Testis (tissue), 3 donors: Measurements from ENCODE around the gene SPAM1. TPM values are rescaled to one million over a fixed set of nuclear protein-coding genes. Genes with fewer than 3 reads are reported as not detected.

Experiments
- DNase-seq: peaks from one replicate; pipeline ENCODE4 v3.0.0-alpha.2; 2019
- H3K27ac ChIP-seq, 2 donors: fragments of 200-600 bp; sonication (generic); one replicate each; pipeline ENCODE4 v1.5.1; 2019
- H3K27me3 ChIP-seq: fragments of 200-600 bp; sonication (generic); one replicate; pipeline ENCODE4 v1.5.1; 2019
- H3K36me3 ChIP-seq: fragments of 200-600 bp; sonication (generic); one replicate; pipeline ENCODE4 v1.5.1; 2017; ENCODE audit warnings: low read depth; ENCODE audit errors: missing control alignments
- H3K4me1 ChIP-seq: fragments of 200-600 bp; sonication (generic); one replicate; pipeline ENCODE4 v1.5.1; 2019
- H3K4me3 ChIP-seq, 2 donors: fragments of 200-600 bp; sonication (generic); one replicate each; pipeline ENCODE4 v1.5.1; 2017 to 2019
- H3K9me3 ChIP-seq: fragments of 200-600 bp; sonication (generic); one replicate; pipeline ENCODE4 v1.5.1; 2017
- CTCF ChIP-seq, 3 experiments: fragments of 450-650 bp in 2 of 3; fragments of 200-600 bp in 1 of 3; sonication (generic) in 1 of 3; IDR thresholded peaks; one replicate each; pipeline ENCODE4 v1.5.1; 2016 to 2019; ENCODE audit warnings: antibody characterized with exemption in 3 of 3, mild to moderate bottlenecking in 2 of 3, moderate library complexity in 1 of 3
- POLR2A ChIP-seq: fragments of 450-650 bp; IDR thresholded peaks from one replicate; pipeline ENCODE4 v1.6.1; 2017; ENCODE audit warnings: antibody characterized with exemption, mild to moderate bottlenecking, moderate library complexity
- WGBS, 2 donors: methylation state at CpG; one replicate each; pipeline ENCODE4 v1.1.5; 2018; 5-methylcytosine and 5-hydroxymethylcytosine counted together
- intact Hi-C: fragments of 100-400 bp; cut with DNase I; formaldehyde crosslinking; loops from one replicate; pipeline ENCODE4 v1.15.1; 2023; ENCODE audit warnings: low total_unique reads
- polyA plus RNA-seq: library from polyadenylated mRNA; stranded (reverse); fragments of 350-450 nt; fragmentation: Illumina TruSeq; extraction: RNeasy Lipid Tissue Mini Kit (QIAGEN cat#74804); gene quantifications from one replicate; pipeline ENCODE4 v1.2.3, GENCODE V29; 2014; ENCODE audit warnings: low read depth, low replicate concordance; ENCODE audit not compliant: insufficient read depth
- total RNA-seq, 2 donors: library from RNA; depleted of rRNA; stranded (reverse); fragments of >200 nt; gene quantifications; one replicate each; pipeline ENCODE4 v1.2.3, GENCODE V29; 2016

Gene SPAM1
- total and polyA plus RNA-seq, 3 donors from 2014 or later: 3.9 to 18.1 (median 9.4) TPM

- Histone ChIP-seq H3K36me3 (no peaks in the 10 kb centered on the region), H3K9me3 (no peaks in the 10 kb centered on the region), H3K27ac (no peak overlapping the region), H3K27me3 (no peaks in the 10 kb centered on the region), H3K4me3 (no peak overlapping the region), H3K4me1 (no peaks in the 10 kb centered on the region)
- intact Hi-C loops: no loop called here
- TF ChIP-seq CTCF (IDR thresholded peaks at IDR 0.05): peak; percentile 36 to 41 (median 40)
- TF ChIP-seq POLR2A: no peak
- DNase-seq: peak; percentile 47
- WGBS, 2 donors: 36 to 47% methylated on average over 4 of the region's 4 CpGs
Measured at GRCh38 chr7:123966936-123967335, 41.9 kb downstream of the SPAM1 start.

GRCh38 chr7:123972045-123972444, 47.0 kb downstream of the SPAM1 start:
- intact Hi-C loops: no loop called here
- Histone ChIP-seq H3K27ac (no peak overlapping the region), H3K27me3 (no peaks in the 10 kb centered on the region), H3K9me3 (no peaks in the 10 kb centered on the region), H3K4me1 (no peaks in the 10 kb centered on the region), H3K36me3 (no peaks in the 10 kb centered on the region), H3K4me3 (no peak overlapping the region)
- 47 to 60% methylated on average over 1 of the region's 1 CpG for WGBS, 2 donors
- no peak for TF ChIP-seq CTCF (IDR thresholded peaks at IDR 0.05)
- DNase-seq: no peak

GRCh38 chr7:123972831-123973230, 47.8 kb downstream of the SPAM1 start:
- WGBS, 2 donors: 49 to 50% methylated on average over 1 of the region's 1 CpG
- Histone ChIP-seq H3K36me3 (no peaks in the 10 kb centered on the region), H3K27ac (no peak overlapping the region), H3K4me1 (no peaks in the 10 kb centered on the region), H3K9me3 (no peaks in the 10 kb centered on the region), H3K27me3 (no peaks in the 10 kb centered on the region), H3K4me3 (no peak overlapping the region)
- TF ChIP-seq POLR2A (no peak), CTCF (IDR thresholded peaks at IDR 0.05) (no peak)
- intact Hi-C loops: no loop called here
- DNase-seq: no peak

- Histone ChIP-seq H3K27ac (no peak overlapping the region), H3K27me3 (no peaks in the 10 kb centered on the region), H3K9me3 (no peaks in the 10 kb centered on the region), H3K4me1 (no peaks in the 10 kb centered on the region), H3K36me3 (no peaks in the 10 kb centered on the region), H3K4me3 (no peak overlapping the region)
- 72 to 77% methylated on average over 7 of the region's 7 CpGs for WGBS, 2 donors
- TF ChIP-seq CTCF (IDR thresholded peaks at IDR 0.05) (no peak), POLR2A (no peak)
- no peak for DNase-seq
- intact Hi-C loops: no loop called here
Measured at GRCh38 chr7:123974326-123974908, 49.4 kb downstream of the SPAM1 start.

GRCh38 chr7:123975084-123975483, 50.0 kb downstream of the SPAM1 start:
- TF ChIP-seq POLR2A: no peak
- no peak for TF ChIP-seq CTCF (IDR thresholded peaks at IDR 0.05)
- Histone ChIP-seq H3K27me3 (no peaks in the 10 kb centered on the region), H3K9me3 (no peaks in the 10 kb centered on the region)

More at GRCh38 chr7:123975084-123975483, 50.0 kb downstream of the SPAM1 start:
- H3K4me1 ChIP-seq: no peaks in the 10 kb centered on the region
- intact Hi-C loops: no loop called here
- no peak overlapping the region for H3K27ac ChIP-seq
- no peak overlapping the region for H3K4me3 ChIP-seq
- DNase-seq: no peak
- H3K36me3 ChIP-seq: no peaks in the 10 kb centered on the region
